GM19025 (cell line): ENCODE results near the gene ZNF532.

Experiments
- ATAC-seq: cut with Tn5 transposase; IDR thresholded peaks from one replicate; pipeline ENCODE4 v1.9.1; 2021; ENCODE audit warnings: mild to moderate bottlenecking, low read depth, moderate library complexity; ENCODE audit not compliant: unreplicated experiment

Gene ZNF532

GRCh38 chr18:58867281-58867961 is 2.7 kb downstream of the ZNF532 start:
- ATAC-seq: no peak

- ATAC-seq: no peak
Observed at GRCh38 chr18:58868440-58868839, 3.8 kb downstream of the ZNF532 start.

GRCh38 chr18:58870130-58870529 is 5.5 kb downstream of the ZNF532 start:
- ATAC-seq: no peak

GRCh38 chr18:58870621-58871020 is 5.9 kb downstream of the ZNF532 start:
- ATAC-seq: no peak

GRCh38 chr18:58871514-58872420 is 7.1 kb downstream of the ZNF532 start:
- no peak for ATAC-seq

- no peak for ATAC-seq
Observed at GRCh38 chr18:58878640-58879039, 14.0 kb downstream of the ZNF532 start.

- ATAC-seq: no peak
Observed at GRCh38 chr18:58881477-58881876, 16.8 kb downstream of the ZNF532 start.

GRCh38 chr18:58882044-58882443 is 17.4 kb downstream of the ZNF532 start:
- ATAC-seq: no peak

GRCh38 chr18:58882686-58883085 is 18.0 kb downstream of the ZNF532 start:
- no peak for ATAC-seq

GRCh38 chr18:58884680-58885079 is 20.0 kb downstream of the ZNF532 start:
- no peak for ATAC-seq

- ATAC-seq: no peak
Observed at GRCh38 chr18:58886431-58886830, 21.8 kb downstream of the ZNF532 start.

- no peak for ATAC-seq
Observed at GRCh38 chr18:58886864-58887612, 22.4 kb downstream of the ZNF532 start.

- ATAC-seq: no peak
Observed at GRCh38 chr18:58887613-58887963, 22.9 kb downstream of the ZNF532 start.

- ATAC-seq: no peak
Observed at GRCh38 chr18:58891776-58892175, 27.1 kb downstream of the ZNF532 start.

- ATAC-seq: no peak
Observed at GRCh38 chr18:58892488-58892887, 27.8 kb downstream of the ZNF532 start.

- no peak for ATAC-seq
Observed at GRCh38 chr18:58893388-58894099, 28.9 kb downstream of the ZNF532 start.

GRCh38 chr18:58894930-58895329 is 30.3 kb downstream of the ZNF532 start:
- no peak for ATAC-seq

GRCh38 chr18:58895385-58895784 is 30.7 kb downstream of the ZNF532 start:
- ATAC-seq: no peak

- no peak for ATAC-seq
Observed at GRCh38 chr18:58896268-58896667, 31.6 kb downstream of the ZNF532 start.

GRCh38 chr18:58896734-58897508 is 32.2 kb downstream of the ZNF532 start:
- ATAC-seq: no peak
